Left colon (tissue), 2 donors: ENCODE results near the gene KRTAP9-6. TPM values are rescaled to one million over a fixed set of nuclear protein-coding genes. Genes with fewer than 3 reads are reported as not detected.
"Not testable (repeated sequence)": the region's sequence is repeated elsewhere in the genome, so short reads cannot be mapped to it uniquely, and the experiment has no call there.

Source experiments
- ATAC-seq: fragments of 200-7000 bp; cut with Tn5 transposase; one replicate; pipeline ENCODE4 v1.9.1; 2020; ENCODE audit warnings: mild to moderate bottlenecking, moderate library complexity
- DNase-seq, 2 donors: peaks; one replicate each; pipeline ENCODE4 v3.0.0-alpha.2; 2020
- intact Hi-C, 2 donors: fragments of 100-400 bp; cut with DNase I in 1 of 2; cut with micrococcal nuclease in 1 of 2; formaldehyde crosslinking; loops; one replicate each; pipeline versions ENCODE4 v1.11.2 to v1.14.0; 2022; cut with DNase I, micrococcal nuclease
- long read RNA-seq: library from polyadenylated mRNA; unstranded; transcript quantifications from one replicate; pipeline ENCODE4 v2.0.0, GENCODE V29; 2021
- total RNA-seq, 2 donors: library from RNA; stranded (reverse); fragmentation: NEBNext Ultra II Directional; extraction: Animal tissue kit (Norgen Biotek cat#: 25700); gene quantifications; one replicate each; pipeline ENCODE4 v1.2.1, GENCODE V29; 2021
- donor health status: DM: no; HTN: no; CAD: no.
- donor health status: DM: yes; HTN: yes; CAD: no.

KRTAP9-6 gene, protein sequence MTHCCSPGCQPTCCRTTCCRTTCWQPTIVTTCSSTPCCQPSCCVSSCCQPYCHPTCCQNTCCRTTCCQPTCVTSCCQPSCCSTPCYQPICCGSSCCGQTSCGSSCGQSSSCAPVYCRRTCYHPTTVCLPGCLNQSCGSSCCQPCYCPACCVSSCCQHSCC
- total RNA-seq = not detected
- long read RNA-seq = 0 reads

DNA sequence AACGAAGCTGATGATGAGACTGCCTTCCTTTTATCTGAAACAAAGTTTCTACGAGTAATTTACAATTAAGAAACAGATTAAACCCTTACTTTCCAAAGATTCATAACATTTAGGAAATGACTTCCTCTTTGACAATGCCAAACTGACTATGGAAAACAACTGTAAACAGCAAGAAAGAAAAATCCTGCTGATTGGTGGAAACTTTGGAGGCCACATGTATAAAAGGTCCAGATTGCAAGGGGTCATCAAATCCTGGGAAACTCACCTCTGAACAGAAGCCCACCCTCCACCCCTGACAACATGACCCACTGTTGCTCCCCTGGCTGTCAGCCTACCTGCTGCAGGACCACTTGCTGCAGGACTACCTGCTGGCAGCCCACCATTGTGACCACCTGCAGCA is at the start of gene KRTAP9-6:
Gene KRTAP9-6 (plus strand): TSS at position 301 of the 400 bp plus-strand sequence. CDS start 0 bp downstream, at position 301.
- DNase-seq = no peak
- intact Hi-C loops = no loop called here
- ATAC-seq = no peak

DNA sequence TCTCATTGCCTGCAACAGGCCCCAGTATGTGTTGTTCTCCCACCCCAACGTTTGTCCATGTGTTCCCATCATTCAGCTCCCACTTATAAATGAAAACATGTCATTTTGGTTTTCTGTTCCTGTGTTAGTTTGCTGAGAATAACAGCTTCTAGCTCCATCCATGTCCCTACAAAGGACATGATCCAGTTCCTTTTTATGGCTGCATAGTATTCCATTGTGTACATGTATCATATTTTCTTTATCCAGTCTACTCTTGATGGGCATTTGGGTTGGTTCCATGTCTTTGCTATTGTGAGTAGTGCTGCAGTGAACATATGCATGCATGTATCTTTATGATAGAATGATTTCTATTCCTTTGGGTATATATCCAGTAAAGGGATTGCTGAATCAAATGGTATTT is 49.5 kb upstream of the KRTAP9-6 start:
- DNase-seq (no peak), ATAC-seq (no peak)
- intact Hi-C loops = no loop called here

DNA sequence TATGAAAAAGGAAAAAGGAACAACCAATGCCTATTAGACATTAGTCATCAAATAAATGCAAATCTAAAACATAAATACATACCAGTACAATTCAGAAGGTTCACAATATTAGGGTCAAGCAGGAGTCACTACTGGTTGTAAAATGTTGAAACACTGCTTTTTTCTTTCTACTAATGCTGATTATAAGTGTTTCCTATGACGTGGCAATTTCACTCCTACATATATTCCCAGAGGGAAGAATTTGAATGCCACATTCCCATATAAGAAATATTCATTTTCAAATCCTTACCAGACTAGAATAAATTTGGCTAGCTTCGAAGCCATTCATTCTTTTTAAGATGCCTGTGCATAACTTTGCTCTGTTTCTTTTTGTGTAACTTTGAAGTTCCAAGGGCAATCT is 41.4 kb upstream of the KRTAP9-6 start:
- intact Hi-C loops = no loop called here
- DNase-seq (no peak), ATAC-seq (no peak)

DNA sequence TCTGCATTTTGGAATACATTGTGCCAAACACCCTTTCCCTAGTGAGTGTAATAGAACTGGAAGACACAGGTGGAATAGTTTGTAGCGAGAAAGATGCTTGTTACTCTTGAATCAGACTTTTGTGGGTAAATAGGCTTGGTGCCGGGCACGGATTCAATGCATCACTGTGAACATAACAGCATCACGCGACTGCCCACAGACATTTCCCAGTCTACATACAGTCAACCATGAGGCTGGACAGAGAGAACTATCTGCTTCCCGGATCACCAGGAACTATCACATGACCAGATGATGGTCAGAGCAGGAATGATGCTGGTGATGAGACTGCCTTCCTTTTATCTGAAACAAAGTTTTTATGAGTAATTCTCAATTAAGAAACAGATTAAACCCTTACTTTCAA is 39.1 kb upstream of the KRTAP9-6 start:
- DNase-seq = no peak
- intact Hi-C loops = no loop called here
- ATAC-seq = no peak

DNA sequence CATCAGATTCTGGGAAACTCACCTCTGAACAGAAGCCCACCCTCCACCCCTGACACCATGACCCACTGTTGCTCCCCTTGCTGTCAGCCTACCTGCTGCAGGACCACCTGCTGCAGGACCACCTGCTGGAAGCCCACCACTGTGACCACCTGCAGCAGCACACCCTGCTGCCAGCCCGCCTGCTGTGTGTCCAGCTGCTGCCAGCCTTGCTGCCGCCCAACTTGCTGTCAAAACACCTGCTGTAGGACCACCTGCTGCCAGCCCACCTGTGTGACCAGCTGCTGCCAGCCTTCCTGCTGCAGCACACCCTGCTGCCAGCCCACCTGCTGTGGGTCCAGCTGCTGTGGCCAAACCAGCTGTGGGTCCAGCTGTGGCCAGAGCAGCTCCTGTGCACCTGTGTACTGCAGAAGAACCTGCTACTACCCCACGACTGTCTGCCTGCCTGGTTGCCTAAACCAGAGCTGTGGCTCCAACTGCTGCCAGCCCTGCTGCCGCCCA is 38.5 kb upstream of the KRTAP9-6 start, which contains the start of gene KRTAP9-2:
Gene KRTAP9-2 (plus strand): TSS at position 51 of the 498 bp plus-strand sequence. CDS start 7 bp downstream, at position 58.
- ATAC-seq, DNase-seq, intact Hi-C loops: not testable (repeated sequence)

DNA sequence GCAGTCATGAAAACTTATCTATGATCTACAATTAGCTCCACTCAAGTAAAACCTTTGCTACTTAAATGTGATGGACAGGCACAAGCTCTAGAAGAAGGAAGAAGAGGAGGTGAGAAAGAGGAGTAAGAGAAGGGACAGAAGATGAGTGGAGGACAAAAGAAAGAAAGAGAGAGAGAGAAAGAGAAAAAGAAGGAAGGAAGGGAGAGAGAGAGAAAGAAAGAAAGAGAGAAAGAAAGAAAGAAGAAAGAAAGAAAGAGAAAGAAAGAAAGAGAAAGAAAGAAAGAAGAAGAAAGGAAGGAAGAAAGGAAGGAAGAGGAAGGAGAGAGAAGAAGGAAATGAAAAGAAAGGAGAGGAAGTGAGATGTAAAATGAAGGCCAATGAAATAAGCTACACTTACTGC is 35.1 kb upstream of the KRTAP9-6 start:
- DNase-seq (no peak), ATAC-seq (no peak)
- intact Hi-C loops = no loop called here

DNA sequence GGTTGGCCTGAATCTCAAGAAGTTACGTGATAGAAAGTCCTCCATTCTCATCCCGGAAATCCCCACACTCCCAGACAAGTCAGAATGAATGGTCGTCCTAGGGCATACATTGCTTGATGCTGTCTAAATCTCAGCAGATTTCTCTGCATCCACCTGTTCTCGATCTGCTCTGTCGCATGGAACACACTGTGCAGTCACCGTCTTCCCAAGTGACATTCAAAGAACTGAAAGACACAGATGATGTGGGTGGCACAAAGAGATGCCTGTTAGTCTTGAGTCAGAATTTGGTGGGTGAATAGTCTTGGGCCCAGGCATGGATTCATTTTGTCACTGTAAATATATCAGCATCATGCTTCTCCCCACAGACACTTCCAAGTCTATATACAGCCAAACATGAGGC is 33.4 kb upstream of the KRTAP9-6 start:
- ATAC-seq (no peak), DNase-seq (no peak)
- intact Hi-C loops = no loop called here

DNA sequence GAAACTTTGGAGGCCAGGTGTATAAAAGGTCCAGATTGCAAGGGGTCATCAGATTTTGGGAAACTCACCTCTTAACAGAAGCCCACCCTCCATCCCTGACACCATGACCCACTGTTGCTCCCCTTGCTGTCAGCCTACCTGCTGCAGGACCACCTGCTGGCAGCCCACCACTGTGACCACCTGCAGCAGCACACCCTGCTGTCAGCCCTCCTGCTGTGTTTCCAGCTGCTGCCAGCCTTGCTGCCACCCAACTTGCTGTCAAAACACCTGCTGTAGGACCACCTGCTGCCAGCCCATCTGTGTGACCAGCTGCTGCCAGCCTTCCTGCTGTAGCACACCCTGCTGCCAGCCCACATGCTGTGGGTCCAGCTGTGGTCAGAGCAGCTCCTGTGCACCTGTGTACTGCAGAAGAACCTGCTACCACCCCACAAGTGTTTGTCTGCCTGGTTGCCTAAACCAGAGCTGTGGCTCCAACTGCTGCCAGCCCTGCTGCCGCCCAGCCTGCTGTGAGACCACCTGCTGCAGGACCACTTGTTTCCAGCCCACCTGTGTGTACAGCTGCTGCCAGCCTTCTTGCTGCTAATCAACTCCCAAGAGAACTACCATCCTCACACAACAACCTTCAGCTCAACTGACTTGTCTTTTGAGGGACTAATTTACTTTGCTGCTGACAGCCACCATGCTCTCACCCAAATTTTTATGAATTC is 32.6 kb upstream of the KRTAP9-6 start, which contains the start of gene KRTAP9-3:
Gene KRTAP9-3 (plus strand): TSS at position 51 of the 707 bp plus-strand sequence. CDS start 53 bp downstream, at position 104.
- DNase-seq, ATAC-seq, intact Hi-C loops: not testable (repeated sequence)

DNA sequence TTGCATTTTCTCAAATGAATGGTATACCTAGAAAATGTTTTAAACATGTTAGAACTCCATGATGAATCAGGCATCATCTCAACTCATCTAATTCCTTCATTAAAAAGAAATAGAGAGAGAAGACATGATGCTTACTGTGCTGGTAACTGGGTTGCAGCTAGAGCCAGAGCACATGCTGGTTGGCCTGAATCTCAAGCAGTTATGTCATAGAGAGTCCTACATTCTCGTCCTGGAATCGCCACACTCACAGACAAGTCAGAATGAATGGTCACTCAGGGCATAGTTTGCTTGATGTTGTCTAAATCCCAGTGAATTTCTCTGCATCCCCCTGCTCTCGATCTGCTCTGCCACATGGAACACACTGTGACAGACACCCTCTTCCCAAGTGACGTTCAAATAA is 28.1 kb upstream of the KRTAP9-6 start:
- intact Hi-C loops, DNase-seq, ATAC-seq: not testable (repeated sequence)

DNA sequence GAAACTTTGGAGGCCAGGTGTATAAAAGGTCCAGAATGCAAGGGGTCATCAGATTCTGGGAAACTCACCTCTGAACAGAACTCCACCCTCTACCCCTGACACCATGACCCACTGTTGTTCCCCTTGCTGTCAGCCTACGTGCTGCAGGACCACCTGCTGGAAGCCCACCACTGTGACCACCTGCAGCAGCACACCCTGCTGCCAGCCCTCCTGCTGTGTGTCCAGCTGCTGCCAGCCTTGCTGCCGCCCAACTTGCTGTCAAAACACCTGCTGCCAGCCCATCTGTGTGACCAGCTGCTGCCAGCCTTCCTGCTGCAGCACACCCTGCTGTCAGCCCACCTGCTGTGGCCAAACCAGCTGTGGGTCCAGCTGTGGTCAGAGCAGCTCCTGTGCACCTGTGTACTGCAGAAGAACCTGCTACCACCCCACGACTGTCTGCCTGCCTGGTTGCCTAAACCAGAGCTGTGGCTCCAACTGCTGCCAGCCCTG is 27.2 kb upstream of the KRTAP9-6 start, which contains the start of gene KRTAP9-8:
Gene KRTAP9-8 (plus strand): TSS at position 51 of the 489 bp plus-strand sequence. CDS start 53 bp downstream, at position 104.
- DNase-seq, intact Hi-C loops, ATAC-seq: not testable (repeated sequence)

DNA sequence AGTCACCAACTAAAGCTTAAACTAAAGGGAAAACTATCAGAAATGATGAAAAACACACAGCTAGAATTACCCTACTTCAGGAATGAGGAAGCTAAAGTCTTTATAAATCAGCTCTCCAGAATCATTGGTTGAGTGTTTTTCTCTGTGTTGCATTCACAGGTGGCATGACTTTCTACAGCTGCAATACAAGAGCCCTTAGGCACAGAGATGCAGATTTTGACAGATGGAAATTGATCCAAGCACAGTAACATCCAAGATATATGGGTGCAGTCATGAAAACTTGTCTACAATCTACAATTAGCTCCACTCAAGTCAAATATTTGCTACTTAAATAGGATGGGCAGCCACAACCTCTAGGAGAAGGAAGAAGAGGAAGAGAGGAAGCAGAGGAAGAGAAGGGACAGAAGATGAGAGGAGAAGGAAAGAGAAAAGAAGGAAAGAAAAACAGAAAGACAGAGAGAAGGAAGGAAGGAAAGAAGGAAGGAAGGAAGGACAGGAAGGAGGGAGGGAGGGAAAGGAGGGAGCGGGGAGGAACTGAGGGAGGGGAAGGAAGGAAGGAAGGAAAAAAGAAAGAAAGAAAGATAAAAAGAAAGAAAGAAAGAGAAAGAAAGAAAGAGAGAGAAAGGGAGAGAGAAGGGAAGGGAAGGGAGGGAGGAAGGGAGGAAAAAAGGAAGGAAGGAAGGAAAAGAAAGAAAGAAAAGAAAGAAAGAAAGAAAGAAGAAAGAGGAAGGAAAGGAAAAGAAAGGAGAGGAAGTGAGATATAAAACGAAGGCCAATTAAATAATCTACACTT is 18.0 kb upstream of the KRTAP9-6 start:
- not testable (repeated sequence) for DNase-seq

DNA sequence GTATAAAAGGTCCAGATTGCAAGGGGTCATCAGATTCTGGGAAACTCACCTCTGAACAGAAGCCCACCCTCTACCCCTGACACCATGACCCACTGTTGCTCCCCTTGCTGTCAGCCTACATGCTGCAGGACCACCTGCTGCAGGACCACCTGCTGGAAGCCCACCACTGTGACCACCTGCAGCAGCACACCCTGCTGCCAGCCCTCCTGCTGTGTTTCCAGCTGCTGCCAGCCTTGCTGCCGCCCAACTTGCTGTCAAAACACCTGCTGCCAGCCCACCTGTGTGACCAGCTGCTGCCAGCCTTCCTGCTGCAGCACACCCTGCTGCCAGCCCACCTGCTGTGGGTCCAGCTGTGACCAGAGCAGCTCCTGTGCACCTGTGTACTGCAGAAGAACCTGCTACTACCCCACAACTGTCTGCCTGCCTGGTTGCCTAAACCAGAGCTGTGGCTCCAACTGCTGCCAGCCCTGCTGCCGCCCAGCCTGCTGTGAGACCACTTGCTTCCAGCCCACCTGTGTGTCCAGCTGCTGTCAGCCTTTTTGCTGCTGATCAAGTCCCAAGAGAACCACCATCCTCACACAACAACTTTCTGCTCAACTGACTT is 15.4 kb upstream of the KRTAP9-6 start, which contains the start of gene KRTAP9-4:
Gene KRTAP9-4 (plus strand): TSS at position 51 of the 604 bp plus-strand sequence. CDS start 34 bp downstream, at position 85.
- ATAC-seq, DNase-seq, intact Hi-C loops: not testable (repeated sequence)

More for the DNA sequence above, 18.0 kb upstream of the KRTAP9-6 start:
- ATAC-seq, intact Hi-C loops: not testable (repeated sequence)

DNA sequence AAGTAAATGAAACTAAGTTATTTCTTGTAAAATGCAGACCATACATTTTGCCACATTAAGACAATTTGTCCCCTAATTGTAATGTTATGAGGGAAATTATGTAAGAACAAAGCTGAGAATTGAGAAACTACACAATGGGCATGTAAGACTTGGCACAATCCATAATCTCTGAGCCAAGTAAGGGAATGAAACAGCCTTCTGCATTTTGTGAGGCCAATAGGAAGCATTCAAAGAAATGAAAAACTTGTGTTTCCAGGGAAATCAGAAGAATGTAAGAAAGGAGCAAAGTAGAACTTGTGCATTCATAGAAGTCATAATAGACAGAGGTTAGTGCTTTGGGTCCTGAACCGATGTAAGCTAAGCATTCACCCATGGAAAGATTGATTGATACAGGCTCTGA is 13.9 kb upstream of the KRTAP9-6 start:
- intact Hi-C loops = no loop called here
- DNase-seq (no peak), ATAC-seq (no peak)

DNA sequence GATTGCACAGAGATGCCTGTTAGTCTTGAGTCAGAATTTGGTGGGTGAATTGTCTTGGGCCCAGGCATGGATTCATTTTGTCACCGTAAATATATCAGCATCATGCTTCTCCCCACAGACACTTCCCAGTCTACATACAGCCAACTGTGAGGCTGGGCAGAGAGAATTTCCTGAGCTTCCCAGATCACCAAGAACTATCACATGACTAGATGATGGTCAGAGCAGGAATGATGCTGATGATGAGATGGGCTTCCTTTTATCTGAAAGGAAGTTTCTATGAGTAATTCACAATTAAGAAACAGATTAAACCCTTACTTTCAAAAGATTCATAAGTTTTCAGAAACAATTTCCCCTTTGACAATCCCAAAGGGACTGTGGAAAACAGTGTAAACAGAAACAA is 10.3 kb upstream of the KRTAP9-6 start:
- DNase-seq = no peak
- ATAC-seq = no peak
- intact Hi-C loops = no loop called here

DNA sequence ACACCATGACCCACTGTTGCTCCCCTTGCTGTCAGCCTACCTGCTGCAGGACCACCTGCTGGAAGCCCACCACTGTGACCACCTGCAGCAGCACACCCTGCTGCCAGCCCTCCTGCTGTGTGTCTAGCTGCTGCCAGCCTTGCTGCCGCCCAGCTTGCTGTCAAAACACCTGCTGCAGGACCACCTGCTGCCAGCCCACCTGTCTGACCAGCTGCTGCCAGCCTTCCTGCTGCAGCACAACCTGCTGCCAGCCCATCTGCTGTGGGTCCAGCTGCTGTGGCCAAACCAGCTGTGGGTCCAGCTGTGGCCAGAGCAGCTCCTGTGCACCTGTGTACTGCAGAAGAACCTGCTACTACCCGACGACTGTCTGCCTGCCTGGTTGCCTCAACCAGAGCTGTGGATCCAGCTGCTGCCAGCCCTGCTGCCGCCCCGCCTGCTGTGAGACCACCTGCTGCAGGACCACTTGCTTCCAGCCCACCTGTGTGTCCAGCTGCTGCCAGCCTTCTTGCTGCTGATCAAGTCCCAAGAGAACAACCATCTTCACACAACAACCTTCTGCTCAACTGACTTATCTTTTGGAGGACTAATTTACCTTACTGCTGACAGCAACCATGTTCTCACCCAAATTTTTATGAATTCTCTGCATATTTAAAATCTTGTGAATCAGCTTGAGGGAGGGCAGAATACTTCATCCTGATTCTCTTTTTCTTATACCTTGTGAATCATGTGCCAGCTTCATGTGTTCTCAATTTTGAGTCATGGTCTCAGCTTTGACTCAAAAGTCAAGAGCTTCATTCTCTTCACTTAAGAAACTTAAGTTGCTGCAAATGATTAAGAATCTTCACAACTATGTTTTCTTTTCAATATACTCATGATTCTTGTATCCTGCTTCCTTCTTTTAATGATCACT is 9.5 kb upstream of the KRTAP9-6 start, which contains the start of gene KRTAP9-9:
Gene KRTAP9-9 (plus strand): TSS at position 4 of the 910 bp plus-strand sequence.
- intact Hi-C loops, DNase-seq, ATAC-seq: not testable (repeated sequence)

DNA sequence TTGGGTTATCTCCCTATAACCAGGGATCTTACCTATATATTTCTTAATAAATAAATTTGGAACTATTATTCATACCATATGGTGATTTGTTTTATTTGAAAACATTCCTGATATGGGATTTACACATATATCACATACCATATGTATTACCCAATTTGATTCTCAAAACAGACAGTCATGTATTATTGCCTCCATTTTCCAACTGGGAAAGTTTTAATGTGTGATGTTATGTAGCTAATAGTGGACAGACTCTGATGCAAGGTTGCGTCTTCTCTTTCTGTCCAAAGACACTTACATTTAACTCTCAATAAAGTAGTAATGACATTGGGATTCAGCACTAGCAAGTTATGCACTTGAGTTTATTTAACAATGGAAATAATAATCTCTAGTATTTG is 8.9 kb upstream of the KRTAP9-6 start:
- ATAC-seq (no peak), DNase-seq (no peak)
- intact Hi-C loops = no loop called here

DNA sequence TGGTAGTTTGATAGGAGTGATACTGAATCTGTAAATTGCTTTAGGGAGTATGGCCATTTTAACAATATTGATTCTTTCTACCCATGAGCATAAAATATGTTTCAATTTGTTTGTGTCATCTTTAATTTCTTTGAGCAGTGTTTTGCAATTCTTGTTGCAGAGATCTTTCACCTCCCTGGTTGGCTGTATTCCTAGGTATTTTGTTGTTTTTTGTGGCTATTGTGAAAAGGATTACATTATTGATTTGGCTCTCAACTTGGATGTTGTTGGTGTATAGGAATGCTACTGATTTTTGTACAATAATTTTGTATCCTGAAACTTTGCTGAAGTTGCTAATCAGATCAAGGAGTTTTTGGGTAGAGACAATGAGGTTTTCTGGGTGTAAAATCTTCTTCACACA is 6.8 kb upstream of the KRTAP9-6 start:
- no peak for DNase-seq
- no peak for ATAC-seq
- intact Hi-C loops = no loop called here
